Esophagus muscularis mucosa (tissue), 3 donors: ENCODE results near the gene LIN7B.

ENCODE experiments used
- POLR2A ChIP-seq: fragments of 450-650 bp; IDR thresholded peaks from one replicate; pipeline ENCODE4 v1.6.1; 2017; ENCODE audit warnings: antibody characterized with exemption, moderate library complexity, mild to moderate bottlenecking, low read depth
- POLR2AphosphoS5 ChIP-seq, 2 donors: sonication (generic); formaldehyde crosslinking; IDR thresholded peaks; one replicate each; pipeline ENCODE4 v1.6.1; 2017; ENCODE audit warnings: antibody characterized with exemption in 2 of 2
- TF ChIP-seq, protein P1 (sequence below), 3 experiments: fragments of 200-600 bp in 2 of 3; fragments of 450-650 bp in 1 of 3; sonication (generic) in 2 of 3; IDR thresholded peaks; one replicate each; pipeline ENCODE4 v1.5.1; 2017 to 2019; ENCODE audit warnings: antibody characterized with exemption in 3 of 3, mild to moderate bottlenecking in 2 of 3, moderate library complexity in 1 of 3

DNA sequence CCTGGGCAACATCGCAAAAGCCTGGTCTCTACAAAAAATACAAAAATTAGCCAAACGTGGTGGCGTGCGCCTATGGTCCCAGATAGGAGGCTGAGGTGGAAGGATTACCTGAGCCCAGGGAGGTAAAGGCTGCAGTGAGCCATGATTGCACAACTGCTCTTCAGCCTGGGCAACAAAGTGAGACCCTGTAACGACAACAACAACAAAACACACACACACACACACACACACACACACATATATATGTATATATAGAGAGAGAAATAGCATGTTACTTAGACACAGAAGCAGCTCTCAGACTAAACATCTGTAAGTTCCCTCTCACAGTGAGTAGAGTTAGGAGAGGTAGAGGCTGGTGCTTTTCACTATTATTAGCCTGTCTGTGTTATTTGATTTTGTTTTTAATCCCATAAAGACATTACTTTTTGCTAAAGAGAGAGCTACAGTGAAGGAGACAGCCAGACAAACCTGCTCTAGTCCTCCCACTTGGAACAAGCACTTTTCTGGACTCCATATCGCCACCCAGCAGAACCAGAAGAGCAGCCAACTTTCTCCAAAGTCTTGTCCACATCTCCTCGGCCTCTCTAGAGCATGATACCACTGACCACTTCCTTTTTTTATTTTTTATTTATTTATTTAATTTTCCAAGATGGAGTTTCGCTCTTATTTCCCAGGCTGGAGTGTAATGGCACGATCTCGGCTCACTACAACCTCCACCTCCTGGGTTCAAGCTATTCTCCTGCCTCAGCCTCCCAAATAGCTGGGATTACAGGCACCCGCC lies 2.8 kb upstream of the LIN7B start:
- TF ChIP-seq POLR2A (no peak), POLR2AphosphoS5 (IDR thresholded peaks at IDR 0.05) (no peak)
- TF ChIP-seq, protein P1, sequence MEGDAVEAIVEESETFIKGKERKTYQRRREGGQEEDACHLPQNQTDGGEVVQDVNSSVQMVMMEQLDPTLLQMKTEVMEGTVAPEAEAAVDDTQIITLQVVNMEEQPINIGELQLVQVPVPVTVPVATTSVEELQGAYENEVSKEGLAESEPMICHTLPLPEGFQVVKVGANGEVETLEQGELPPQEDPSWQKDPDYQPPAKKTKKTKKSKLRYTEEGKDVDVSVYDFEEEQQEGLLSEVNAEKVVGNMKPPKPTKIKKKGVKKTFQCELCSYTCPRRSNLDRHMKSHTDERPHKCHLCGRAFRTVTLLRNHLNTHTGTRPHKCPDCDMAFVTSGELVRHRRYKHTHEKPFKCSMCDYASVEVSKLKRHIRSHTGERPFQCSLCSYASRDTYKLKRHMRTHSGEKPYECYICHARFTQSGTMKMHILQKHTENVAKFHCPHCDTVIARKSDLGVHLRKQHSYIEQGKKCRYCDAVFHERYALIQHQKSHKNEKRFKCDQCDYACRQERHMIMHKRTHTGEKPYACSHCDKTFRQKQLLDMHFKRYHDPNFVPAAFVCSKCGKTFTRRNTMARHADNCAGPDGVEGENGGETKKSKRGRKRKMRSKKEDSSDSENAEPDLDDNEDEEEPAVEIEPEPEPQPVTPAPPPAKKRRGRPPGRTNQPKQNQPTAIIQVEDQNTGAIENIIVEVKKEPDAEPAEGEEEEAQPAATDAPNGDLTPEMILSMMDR (IDR thresholded peaks at IDR 0.05): no peak
